ENCODE results near the gene TAF1C.
A peak's percentile ranks its signal among the peaks of the same experiment; 100 is the strongest.

Gene TAF1C

GRCh38 chr16:84161037-84161436 lies 25.8 kb downstream of the TAF1C start:
- DNase-seq (ENCODE audit: low read depth in 2 of 2) = no peak

DNA sequence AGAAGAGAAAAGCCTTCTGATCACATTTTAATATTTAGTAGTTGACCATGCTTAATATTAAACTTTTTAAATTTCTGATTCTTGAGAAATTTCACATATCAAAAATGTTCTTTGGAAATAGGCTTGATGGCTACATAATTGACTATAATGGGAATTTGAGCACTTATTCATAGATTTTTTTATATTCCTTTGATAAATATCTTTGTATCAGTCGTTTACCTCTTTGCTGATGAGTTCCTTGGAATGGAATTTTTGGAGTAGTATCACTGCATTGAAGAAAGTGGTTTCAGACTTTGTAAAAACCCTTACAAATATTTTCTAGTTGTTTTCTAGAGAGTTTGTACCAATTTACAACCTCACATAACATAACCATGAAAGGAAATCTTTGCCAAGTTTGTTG lies 27.1 kb downstream of the TAF1C start:
- DNase-seq (ENCODE audit: low read depth in 2 of 2) = no peak

DNA sequence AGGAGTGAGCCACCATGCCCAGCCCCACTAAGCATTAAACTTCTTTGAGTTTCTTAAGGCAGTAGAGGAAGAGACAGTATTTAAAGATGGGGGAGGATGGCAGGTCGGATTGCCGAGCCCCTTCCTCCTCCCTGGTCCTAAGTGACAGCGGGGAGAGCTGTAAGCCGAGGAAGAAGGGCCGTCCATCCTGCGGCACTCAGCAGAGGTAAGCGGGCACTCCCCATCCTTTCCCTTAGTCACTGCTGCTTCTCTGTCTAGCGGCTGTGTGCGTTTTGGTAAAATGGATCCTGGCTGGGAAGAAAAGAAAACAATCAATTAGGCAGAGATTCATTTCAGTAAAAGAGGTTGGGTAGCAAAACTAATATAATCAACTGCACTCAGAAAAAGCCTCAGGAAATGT lies 27.9 kb downstream of the TAF1C start:
- no peak for DNase-seq (ENCODE audit: low read depth in 2 of 2)

DNA sequence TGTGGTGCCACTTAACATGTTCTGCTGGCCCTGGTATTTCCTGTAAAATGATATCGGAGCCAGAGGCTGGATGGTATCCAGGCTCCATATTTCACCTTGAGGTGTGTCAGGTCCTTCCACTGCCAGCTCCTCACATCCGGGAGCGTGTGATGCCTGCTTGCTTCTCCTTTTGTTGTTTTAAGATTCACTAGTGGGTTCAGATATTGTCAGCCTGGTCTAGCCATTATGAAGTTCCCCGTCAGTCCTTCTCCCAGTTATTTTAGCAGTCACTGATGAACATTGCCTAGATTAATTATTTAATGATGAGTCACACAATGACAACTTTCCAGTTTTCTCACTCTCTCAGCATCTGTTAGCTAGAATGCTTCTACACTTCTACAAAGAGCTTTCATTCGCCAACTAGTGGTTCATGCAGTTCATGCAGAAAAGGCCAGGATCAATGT lies 30.5 kb downstream of the TAF1C start:
- no peak for DNase-seq (ENCODE audit: low read depth in 2 of 2)

GRCh38 chr16:84155771-84156170 lies 31.1 kb downstream of the TAF1C start:
- DNase-seq (ENCODE audit: low read depth in 2 of 2) = no peak

DNA sequence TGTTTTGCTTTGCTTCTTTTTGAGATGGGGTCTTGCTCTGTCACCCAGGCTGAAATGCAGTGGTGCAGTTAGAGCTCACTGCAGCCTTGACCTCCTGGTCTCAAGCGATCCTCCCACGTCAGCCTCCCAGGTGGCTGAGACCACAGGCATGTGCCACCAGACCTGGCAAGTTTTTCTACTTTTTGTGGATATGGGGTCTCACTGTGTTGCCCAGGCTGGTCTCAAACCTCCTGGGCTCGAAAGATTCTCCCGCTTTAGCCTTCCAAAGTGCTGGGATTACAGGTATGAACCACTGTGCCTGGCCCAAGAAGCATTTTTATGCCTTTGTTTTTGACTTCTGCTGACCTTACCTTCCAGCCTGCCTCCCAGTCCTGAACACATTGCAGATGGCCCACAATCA lies 31.6 kb downstream of the TAF1C start:
- DNase-seq (ENCODE audit: low read depth in 2 of 2) = no peak

- DNase-seq (ENCODE audit: low read depth in 2 of 2) = no peak
These were observed 33.1 kb downstream of the TAF1C start for GRCh38 chr16:84153660-84154214.

DNA sequence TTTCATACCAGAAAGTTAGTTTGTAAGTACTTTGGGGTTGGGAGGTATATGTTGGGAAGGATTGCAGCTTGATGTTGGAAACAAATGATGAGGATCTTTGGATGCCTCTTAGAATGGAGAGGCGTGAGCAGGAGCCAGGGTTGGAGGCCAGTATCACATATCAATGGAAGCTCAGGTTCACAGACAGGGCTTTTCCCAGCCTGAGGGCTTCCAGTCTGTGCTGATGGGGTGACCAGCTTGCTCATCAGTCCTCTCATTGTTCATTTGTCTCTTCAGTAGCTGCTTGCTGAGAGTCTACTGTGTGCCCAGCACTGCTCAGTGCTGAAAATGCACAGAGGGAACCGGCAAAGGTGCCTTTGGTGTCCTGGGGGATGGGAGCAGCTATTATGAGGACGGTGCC lies 35.9 kb downstream of the TAF1C start:
- no peak for DNase-seq (ENCODE audit: low read depth in 2 of 2)

DNA sequence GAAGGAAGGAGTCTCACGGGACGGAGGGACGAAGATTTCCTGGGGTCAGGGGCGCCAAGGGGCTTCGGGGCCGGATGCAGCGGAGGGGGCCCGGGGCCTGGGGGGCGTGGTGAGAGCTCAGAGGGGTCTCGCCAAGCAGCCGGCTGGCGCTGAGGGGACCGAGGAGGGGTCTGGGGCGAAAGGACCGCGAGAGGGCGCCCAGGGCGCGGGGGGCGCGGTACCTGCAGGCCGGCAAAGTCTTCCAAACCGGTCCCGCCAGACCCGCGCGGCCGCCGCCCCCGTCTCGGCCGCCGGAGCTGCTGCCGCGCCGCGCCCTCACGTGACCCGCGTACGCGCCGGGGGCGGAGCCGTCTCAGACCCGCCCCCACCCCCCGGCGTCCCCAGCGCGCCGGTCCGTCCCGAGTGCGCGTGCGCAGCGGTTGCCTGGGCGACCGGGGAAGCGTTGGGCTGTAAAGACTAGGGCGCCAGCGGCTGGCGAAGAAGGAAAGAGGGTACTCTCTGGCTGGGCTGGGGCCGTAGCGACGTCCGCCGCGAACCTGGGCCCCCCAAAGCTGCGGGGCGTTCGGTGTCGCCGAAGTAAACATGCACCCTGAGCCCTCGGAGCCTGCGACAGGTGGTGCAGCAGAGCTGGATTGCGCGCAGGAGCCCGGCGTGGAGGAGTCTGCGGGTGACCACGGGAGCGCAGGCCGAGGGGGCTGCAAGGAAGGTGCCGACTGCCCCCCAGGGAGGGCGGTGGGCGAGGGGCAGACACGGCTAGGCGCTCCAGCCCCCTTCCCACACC lies 41.8 kb downstream of the TAF1C start, which contains the start of the genes DNAAF1 and HSDL1:
Gene DNAAF1, plus strand, starts transcription at position 450 of the 781 bp plus-strand sequence. Its CDS starts 133 bp downstream, at position 583.
Gene HSDL1, minus strand, starts transcription at position 319 of the 781 bp plus-strand sequence. CDS start 13,856 bp downstream, outside the sequence.
- DNase-seq (ENCODE audit: low read depth in 2 of 2) = peak; percentile 91 to 92

- peak; percentile 1 to 25 for DNase-seq (ENCODE audit: low read depth in 2 of 2)
These were observed 42.5 kb downstream of the TAF1C start for GRCh38 chr16:84144209-84144858.

GRCh38 chr16:84143784-84144199 lies 43.1 kb downstream of the TAF1C start:
- no peak for DNase-seq (ENCODE audit: low read depth in 2 of 2)

DNA sequence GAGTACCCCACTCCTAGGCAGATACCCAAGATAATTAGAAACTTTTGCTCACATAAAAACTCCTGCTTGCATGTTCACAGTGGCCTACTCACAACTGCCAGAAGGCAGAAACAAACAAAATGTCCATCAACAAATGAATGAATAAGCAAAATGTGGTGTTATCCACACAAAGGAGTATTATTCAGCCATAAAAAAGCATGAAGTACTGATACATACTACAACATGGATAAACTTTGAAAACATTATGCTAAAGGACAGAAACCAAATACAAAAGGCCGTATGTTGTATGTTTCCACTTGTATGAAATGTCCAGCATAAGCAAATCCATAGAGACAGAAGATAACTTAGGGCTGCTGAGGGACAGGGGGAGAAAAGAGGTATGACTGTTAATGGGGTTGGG lies 43.8 kb downstream of the TAF1C start:
- DNase-seq (ENCODE audit: low read depth in 2 of 2) = no peak

- DNase-seq (ENCODE audit: low read depth in 2 of 2) = no peak
These were observed 45.6 kb downstream of the TAF1C start for GRCh38 chr16:84141143-84141670.

- DNase-seq (ENCODE audit: low read depth in 2 of 2) = no peak
These were observed 47.1 kb downstream of the TAF1C start for GRCh38 chr16:84139628-84140258.

DNA sequence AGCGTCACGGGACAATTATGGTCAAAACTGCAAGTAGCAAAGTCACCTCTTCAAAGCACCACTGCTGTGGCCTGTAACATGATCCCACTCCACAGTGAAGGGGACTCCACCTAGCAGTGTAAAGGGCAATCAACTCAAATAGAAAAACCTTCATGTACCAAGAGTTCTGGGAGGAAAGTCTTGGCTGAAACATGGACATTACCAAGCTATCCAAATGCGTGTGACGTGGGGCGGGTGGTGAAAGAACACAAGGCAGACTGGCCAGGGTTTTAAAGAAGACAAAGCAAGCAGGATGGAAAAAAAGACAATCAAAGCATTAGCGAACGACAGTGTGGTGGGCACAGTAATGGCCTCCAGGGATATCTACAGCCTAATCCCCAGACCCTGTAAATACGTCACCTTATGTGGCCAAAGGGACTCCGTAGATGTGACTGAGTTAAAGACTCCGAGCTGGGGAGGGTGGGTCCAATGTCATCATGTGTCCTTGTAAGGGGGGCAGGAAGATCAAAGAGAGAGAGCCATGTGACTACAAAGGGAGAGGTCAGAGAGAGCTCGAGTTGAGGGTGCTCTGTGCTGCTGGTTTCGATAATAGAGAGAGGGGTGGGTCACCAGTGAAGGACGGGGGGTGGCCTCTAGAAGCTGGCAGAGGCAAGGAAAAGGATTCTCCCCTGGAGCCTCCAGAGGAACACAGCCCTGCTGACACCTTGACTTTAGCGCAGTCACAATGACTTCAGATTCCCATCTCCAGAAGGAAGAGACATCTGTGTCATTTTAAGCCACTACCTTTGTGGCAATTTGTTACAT lies 47.8 kb downstream of the TAF1C start:
- DNase-seq (ENCODE audit: low read depth in 2 of 2) = no peak

DNA sequence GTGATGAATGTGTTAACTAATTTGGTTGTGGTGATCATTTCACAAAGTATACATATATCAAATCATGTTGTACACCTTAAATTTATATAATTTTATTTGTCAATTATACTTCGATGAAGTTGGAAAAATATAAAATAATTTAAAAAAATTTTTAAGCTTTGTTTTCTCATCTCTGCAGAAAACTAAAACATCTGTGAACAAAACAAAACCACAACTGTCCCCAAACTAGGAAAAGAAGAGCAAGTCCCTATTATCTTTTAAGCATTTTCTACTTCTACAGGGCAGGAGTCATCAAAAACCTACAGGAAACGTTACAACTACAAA lies 48.4 kb downstream of the TAF1C start:
- no peak for DNase-seq (ENCODE audit: low read depth in 2 of 2)

DNA sequence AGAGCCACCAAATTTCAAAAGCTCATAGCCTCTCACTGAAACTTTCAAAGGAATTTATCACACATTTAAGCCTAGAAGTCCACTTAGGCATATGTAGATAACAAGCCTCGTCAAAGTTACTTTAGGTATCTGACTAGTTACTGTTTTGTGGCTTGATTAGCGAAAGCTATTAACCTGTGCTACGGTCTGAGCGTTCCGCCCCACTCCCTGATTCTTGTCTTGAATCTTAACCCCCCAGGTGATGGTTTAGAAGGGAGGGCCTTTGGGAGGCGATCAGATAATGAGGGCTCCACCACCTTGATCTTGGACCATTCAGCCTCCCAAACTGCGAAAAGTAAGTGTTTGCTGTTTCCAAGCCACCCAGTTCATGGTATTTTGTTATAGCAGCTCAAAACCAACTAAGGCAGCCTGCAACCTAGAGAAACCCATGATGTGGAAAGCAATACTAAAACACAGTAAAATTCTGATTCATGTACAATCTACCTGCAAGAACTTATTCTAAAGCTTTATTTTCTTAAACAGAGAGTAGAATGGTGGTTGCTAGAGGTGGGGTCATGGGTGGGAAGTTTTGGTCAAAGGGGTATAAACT lies 49.0 kb downstream of the TAF1C start:
- DNase-seq (ENCODE audit: low read depth in 2 of 2) = no peak

DNA sequence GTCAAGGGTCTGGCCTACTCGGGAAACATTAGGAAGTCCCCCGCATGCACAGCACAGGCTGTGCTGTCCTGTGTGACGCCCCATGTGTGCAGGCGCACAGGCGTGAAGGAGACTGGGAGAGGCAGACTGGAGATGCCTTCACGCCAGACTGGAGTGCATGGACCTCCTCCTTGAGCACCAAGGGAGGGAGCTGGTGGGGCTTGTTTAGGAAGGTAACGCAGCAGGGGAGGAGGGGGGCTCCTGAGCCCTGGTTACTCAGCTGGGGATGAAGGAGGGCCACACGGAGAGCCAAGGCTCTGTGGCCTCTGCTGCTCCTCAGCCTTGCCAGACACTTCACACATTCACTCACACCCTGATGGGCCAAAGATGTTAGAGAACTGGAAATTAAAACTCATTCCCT lies 49.6 kb downstream of the TAF1C start:
- no peak for DNase-seq (ENCODE audit: low read depth in 2 of 2)

DNA sequence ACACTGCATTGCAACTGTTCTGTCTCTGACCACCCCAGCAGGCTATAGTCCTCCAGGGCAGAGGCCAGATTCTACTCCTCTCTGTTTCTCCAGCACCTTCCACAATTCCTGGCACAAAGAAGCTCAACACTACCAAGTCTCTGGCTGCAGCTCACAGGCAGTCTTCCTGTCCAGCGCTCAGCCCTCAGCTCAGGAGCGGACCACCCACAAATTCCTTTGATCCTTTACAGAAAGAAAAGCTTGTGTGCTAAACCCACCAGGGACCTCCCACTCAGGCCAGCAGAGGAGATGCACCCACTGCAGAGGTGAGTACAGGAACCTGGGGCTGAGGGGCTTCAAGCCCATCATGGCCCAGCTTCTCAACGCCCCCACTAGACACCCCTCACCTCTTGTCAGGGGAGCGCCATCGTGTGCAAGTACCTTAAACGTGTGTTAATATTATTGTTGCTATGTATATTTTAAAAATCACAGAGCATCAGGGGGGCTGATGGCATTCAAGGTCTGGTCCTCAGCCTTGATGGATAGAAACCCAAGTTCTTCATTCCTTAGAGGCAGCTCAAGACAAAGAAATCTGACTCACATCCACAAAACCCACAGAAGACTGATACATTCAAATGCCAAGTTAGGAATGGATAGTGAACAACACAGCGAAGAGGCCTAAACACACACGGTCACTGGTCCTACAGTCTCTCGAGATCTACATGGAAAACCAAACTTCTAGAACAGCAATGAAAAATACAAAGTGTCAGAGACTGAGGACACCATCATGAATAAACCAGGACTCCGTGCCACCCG lies 50.3 kb downstream of the TAF1C start:
- DNase-seq (ENCODE audit: low read depth in 2 of 2) = no peak
